Effector memory CD8-positive, alpha-beta T cell (primary cell): ENCODE measurements around the gene PITPNC1.
"Not testable (repeated sequence)": the region's sequence is repeated elsewhere in the genome, so short reads cannot be mapped to it uniquely, and the experiment has no call there.

ENCODE experiments used
- ATAC-seq: fragments of 150-1000 bp; cut with Tn5 transposase; replicated peaks from 2 replicates; pipeline ENCODE4 v1.10.0; 2021; ENCODE audit warnings: mild to moderate bottlenecking, moderate library complexity
- DNase-seq, 3 experiments: peaks; one replicate each; pipeline ENCODE4 v3.0.0; 2021
- H3K27ac Mint-ChIP-seq, 2 donors: one replicate each; pipeline ENCODE4 v1.8.0; 2022; ENCODE audit warnings: mild to moderate bottlenecking in 2 of 2, mixed read lengths in 2 of 2, moderate library complexity in 2 of 2
- H3K27me3 Mint-ChIP-seq, 2 donors: one replicate each; pipeline ENCODE4 v1.8.0; 2022; ENCODE audit warnings: mixed read lengths in 2 of 2
- H3K36me3 Mint-ChIP-seq: one replicate; pipeline ENCODE4 v1.8.0; 2022; ENCODE audit warnings: mild to moderate bottlenecking, moderate library complexity, mixed read lengths; ENCODE audit not compliant: insufficient read depth
- H3K4me1 Mint-ChIP-seq, 2 donors: one replicate each; pipeline ENCODE4 v1.8.0; 2022; ENCODE audit warnings: low read depth in 2 of 2, mixed read lengths in 2 of 2
- H3K4me3 Mint-ChIP-seq, 2 donors: one replicate each; pipeline ENCODE4 v1.8.0; 2022; ENCODE audit warnings: mild to moderate bottlenecking in 2 of 2, mixed read lengths in 2 of 2, moderate library complexity in 2 of 2
- H3K9me3 Mint-ChIP-seq, 2 donors: one replicate each; pipeline ENCODE4 v1.8.0; 2022; ENCODE audit warnings: mixed read lengths in 2 of 2

The PITPNC1 gene

GRCh38 chr17:67414559-67414958 lies 37.5 kb downstream of the PITPNC1 start:
- Mint-ChIP-seq H3K27ac (peak overlapping the region in 1 of 2 donors; percentile 38), H3K27me3 (no peaks in the 10 kb centered on the region), H3K9me3 (no peaks in the 10 kb centered on the region), H3K36me3 (peaks cover 3% of the 10 kb centered on the region), H3K4me3 (no peak overlapping the region), H3K4me1 (peaks cover 35 to 67% of the 10 kb centered on the region in 2 donors)
- ATAC-seq (no peak), DNase-seq (no peak)

GRCh38 chr17:67415291-67415690 lies 38.2 kb downstream of the PITPNC1 start:
- Mint-ChIP-seq H3K36me3 (peaks cover 3% of the 10 kb centered on the region), H3K9me3 (no peaks in the 10 kb centered on the region), H3K27me3 (no peaks in the 10 kb centered on the region), H3K27ac (no peak overlapping the region), H3K4me3 (no peak overlapping the region), H3K4me1 (peaks cover 36 to 71% of the 10 kb centered on the region in 2 donors)
- DNase-seq (no peak), ATAC-seq (no peak)

GRCh38 chr17:67417507-67417906 lies 40.4 kb downstream of the PITPNC1 start:
- Mint-ChIP-seq H3K27ac (peak overlapping the region in 1 of 2 donors; percentile 88), H3K9me3 (no peaks in the 10 kb centered on the region), H3K36me3 (peaks cover 3% of the 10 kb centered on the region), H3K27me3 (no peaks in the 10 kb centered on the region), H3K4me1 (peaks cover 42 to 74% of the 10 kb centered on the region in 2 donors), H3K4me3 (peak overlapping the region in 1 of 2 donors; percentile 38)
- DNase-seq, result no peak
- ATAC-seq, result no peak

- no peak for DNase-seq
- H3K9me3 Mint-ChIP-seq, result no peaks in the 10 kb centered on the region
- peak overlapping the region; percentile 60 to 68 for H3K4me3 Mint-ChIP-seq
- peaks cover 3% of the 10 kb centered on the region for H3K36me3 Mint-ChIP-seq
- H3K27ac Mint-ChIP-seq, result peak overlapping the region; percentile 90 to 96
- no peak for ATAC-seq
- H3K27me3 Mint-ChIP-seq, result no peaks in the 10 kb centered on the region
- H3K4me1 Mint-ChIP-seq, result peaks cover 51 to 78% of the 10 kb centered on the region in 2 donors
Measured at GRCh38 chr17:67420994-67421393, 43.9 kb downstream of the PITPNC1 start.

- DNase-seq, result peak; percentile 54 to 61 (median 55)
- peaks cover 52 to 77% of the 10 kb centered on the region in 2 donors for H3K4me1 Mint-ChIP-seq
- H3K27me3 Mint-ChIP-seq, result no peaks in the 10 kb centered on the region
- H3K4me3 Mint-ChIP-seq, result peak overlapping the region; percentile 60 to 68
- peaks cover 3% of the 10 kb centered on the region for H3K36me3 Mint-ChIP-seq
- H3K9me3 Mint-ChIP-seq, result no peaks in the 10 kb centered on the region
- H3K27ac Mint-ChIP-seq, result peak overlapping the region; percentile 90 to 96
- peak; percentile 98 for ATAC-seq
Measured at GRCh38 chr17:67421869-67422273, 44.8 kb downstream of the PITPNC1 start.

- peak; percentile 54 for ATAC-seq
- not testable (repeated sequence) for H3K27me3 Mint-ChIP-seq, DNase-seq, H3K9me3 Mint-ChIP-seq, H3K36me3 Mint-ChIP-seq
- Mint-ChIP-seq H3K4me3 (peak overlapping the region; percentile 60 to 68), H3K4me1 (peaks cover 52 to 77% of the 10 kb centered on the region in 2 donors), H3K27ac (peak overlapping the region; percentile 90 to 96)
Measured at GRCh38 chr17:67422296-67422695, 45.2 kb downstream of the PITPNC1 start.

- Mint-ChIP-seq H3K36me3 (peaks cover 3% of the 10 kb centered on the region), H3K4me1 (peaks cover 52 to 75% of the 10 kb centered on the region in 2 donors), H3K27ac (peak overlapping the region; percentile 90 to 96), H3K27me3 (no peaks in the 10 kb centered on the region), H3K9me3 (no peaks in the 10 kb centered on the region), H3K4me3 (peak overlapping the region; percentile 60 to 68)
- no peak for DNase-seq
- no peak for ATAC-seq
Measured at GRCh38 chr17:67422897-67423296, 45.8 kb downstream of the PITPNC1 start.

- H3K4me3 Mint-ChIP-seq, result no peak overlapping the region
Measured at GRCh38 chr17:67425571-67426160, 48.6 kb downstream of the PITPNC1 start.

GRCh38 chr17:67427424-67427823 lies 50.3 kb downstream of the PITPNC1 start:
- Mint-ChIP-seq H3K27me3 (no peaks in the 10 kb centered on the region), H3K27ac (peak overlapping the region in 1 of 2 donors; percentile 84), H3K4me3 (no peak overlapping the region), H3K36me3 (peaks cover 11% of the 10 kb centered on the region), H3K4me1 (peaks cover 40 to 49% of the 10 kb centered on the region in 2 donors), H3K9me3 (no peaks in the 10 kb centered on the region)
- no peak for DNase-seq
- ATAC-seq, result no peak

More at GRCh38 chr17:67425571-67426160, 48.6 kb downstream of the PITPNC1 start:
- Mint-ChIP-seq H3K4me1 (peaks cover 41 to 50% of the 10 kb centered on the region in 2 donors), H3K27ac (peak overlapping the region; percentile 75 to 96), H3K9me3 (no peaks in the 10 kb centered on the region), H3K36me3 (peaks cover 11% of the 10 kb centered on the region), H3K27me3 (no peaks in the 10 kb centered on the region)
- ATAC-seq (no peak), DNase-seq (no peak)

GRCh38 chr17:67430515-67430914 lies 53.4 kb downstream of the PITPNC1 start:
- Mint-ChIP-seq H3K4me1 (peaks cover 43 to 47% of the 10 kb centered on the region in 2 donors), H3K27ac (peak overlapping the region; percentile 69 to 85), H3K36me3 (peaks cover 29% of the 10 kb centered on the region)
- not testable (repeated sequence) for H3K9me3 Mint-ChIP-seq, DNase-seq, ATAC-seq, H3K4me3 Mint-ChIP-seq, H3K27me3 Mint-ChIP-seq

GRCh38 chr17:67431249-67432015 lies 54.4 kb downstream of the PITPNC1 start:
- ATAC-seq (no peak), DNase-seq (no peak)
- peak overlapping the region in 1 of 2 donors; percentile 67 for H3K4me3 Mint-ChIP-seq
- no peaks in the 10 kb centered on the region for H3K9me3 Mint-ChIP-seq
- H3K27me3 Mint-ChIP-seq, result no peaks in the 10 kb centered on the region
- peaks cover 48 to 53% of the 10 kb centered on the region in 2 donors for H3K4me1 Mint-ChIP-seq
- H3K27ac Mint-ChIP-seq, result peak overlapping the region; percentile 27 to 80
- H3K36me3 Mint-ChIP-seq, result peaks cover 36% of the 10 kb centered on the region

GRCh38 chr17:67433248-67433924 lies 56.3 kb downstream of the PITPNC1 start:
- H3K4me1 Mint-ChIP-seq, result peaks cover 61 to 65% of the 10 kb centered on the region in 2 donors
- peak overlapping the region; percentile 97 to 99 for H3K27ac Mint-ChIP-seq
- no peak for ATAC-seq

GRCh38 chr17:67434061-67434525 lies 57.0 kb downstream of the PITPNC1 start:
- ATAC-seq, result peak; percentile 75

More at GRCh38 chr17:67433248-67433924, 56.3 kb downstream of the PITPNC1 start:
- no peak for DNase-seq
- H3K4me3 Mint-ChIP-seq, result peak overlapping the region; percentile 69 to 73
- H3K9me3 Mint-ChIP-seq, result no peaks in the 10 kb centered on the region
- H3K27me3 Mint-ChIP-seq, result no peaks in the 10 kb centered on the region
- peaks cover 38% of the 10 kb centered on the region for H3K36me3 Mint-ChIP-seq

More at GRCh38 chr17:67434061-67434525, 57.0 kb downstream of the PITPNC1 start:
- Mint-ChIP-seq H3K9me3 (no peaks in the 10 kb centered on the region), H3K4me1 (peaks cover 61 to 70% of the 10 kb centered on the region in 2 donors), H3K4me3 (peak overlapping the region; percentile 69 to 73), H3K27me3 (no peaks in the 10 kb centered on the region), H3K36me3 (peaks cover 42% of the 10 kb centered on the region), H3K27ac (peak overlapping the region; percentile 97 to 99)
- DNase-seq, result peak; percentile 61 to 64 (median 64)
